ENCODE data around the gene TMEM271. TPM values are rescaled to one million over a fixed set of nuclear protein-coding genes. Genes with fewer than 3 reads are reported as not detected.
"Not testable (repeated sequence)": the region's sequence is repeated elsewhere in the genome, so short reads cannot be mapped to it uniquely, and the experiment has no call there.

Gene TMEM271
- total RNA-seq, 1 experiment from 2014 or later: 5.4 TPM

DNA sequence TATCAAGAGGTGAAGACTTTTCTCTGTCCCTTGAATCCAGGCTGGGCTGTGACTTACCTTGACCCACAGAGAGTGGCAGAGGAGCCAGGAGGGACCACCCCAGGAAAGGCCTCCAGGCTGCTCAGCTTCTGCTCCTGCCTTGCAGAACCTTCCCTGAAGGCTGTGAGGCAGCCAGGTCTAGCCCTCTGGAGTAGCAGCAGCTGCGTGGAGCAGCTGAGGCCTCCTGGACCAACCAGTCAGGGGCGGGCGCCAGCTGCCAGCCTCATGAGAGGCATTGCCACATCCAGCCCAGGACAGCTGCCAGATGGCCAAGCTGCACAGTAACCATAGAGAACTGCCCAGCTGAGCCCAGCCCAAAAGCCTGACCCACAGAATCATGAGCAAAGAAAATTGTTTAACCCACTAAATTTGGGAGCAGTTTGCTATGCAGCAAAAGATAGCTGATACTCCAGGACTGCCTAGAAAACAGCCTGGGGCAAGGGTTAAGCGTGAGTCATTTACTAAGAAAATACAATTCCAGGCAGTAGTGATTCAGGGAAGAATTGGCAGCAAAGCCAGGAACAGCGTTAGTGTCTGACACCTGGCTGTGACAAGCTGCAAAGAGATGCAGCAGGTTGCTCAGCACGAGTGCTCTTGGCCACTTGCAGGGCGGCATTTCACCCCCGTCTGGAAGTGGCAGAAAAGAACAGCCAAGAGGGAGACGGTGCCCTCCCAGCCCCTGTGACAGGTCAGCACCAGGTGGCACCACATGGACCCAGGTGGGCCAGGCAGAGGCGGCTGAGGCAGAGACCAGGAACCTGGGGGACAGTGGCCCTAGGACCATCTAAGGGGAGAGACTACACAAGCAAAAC lies 34.5 kb upstream of the TMEM271 start:
- in situ Hi-C loops (cut with HindIII; ENCODE audit: low sequenced_read_pairs): no loop called here
- no peak for DNase-seq (ENCODE audit: low spot score)

GRCh38 chr4:609400-610050 lies 33.4 kb upstream of the TMEM271 start:
- in situ Hi-C loops (cut with HindIII; ENCODE audit: low sequenced_read_pairs): no loop called here
- no peak for DNase-seq (ENCODE audit: low spot score)

DNA sequence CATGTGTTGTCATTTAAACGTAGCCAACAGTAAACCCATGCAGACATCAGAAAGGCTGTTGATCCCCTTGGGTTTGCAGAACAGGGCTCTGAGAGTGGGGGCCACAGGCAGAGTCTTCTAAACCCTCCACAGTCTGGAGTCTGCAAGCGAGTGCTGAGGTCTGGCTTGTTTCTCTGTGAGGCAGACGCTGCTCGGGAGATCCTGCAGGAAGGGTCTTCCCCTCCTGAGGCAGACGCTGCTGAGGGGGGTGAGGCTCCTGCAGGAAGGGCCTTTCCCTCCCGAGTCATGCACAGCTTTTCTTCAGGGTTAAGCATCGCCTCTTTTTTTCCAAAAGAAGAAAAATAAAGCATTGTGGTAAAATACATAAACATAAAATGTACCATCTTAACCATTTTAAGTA lies 32.1 kb upstream of the TMEM271 start:
- no peak for DNase-seq (ENCODE audit: low spot score)
- in situ Hi-C loops (cut with HindIII; ENCODE audit: low sequenced_read_pairs): no loop called here

GRCh38 chr4:605702-606425 lies 29.8 kb upstream of the TMEM271 start:
- no peak for DNase-seq (ENCODE audit: low spot score)
- in situ Hi-C loops (cut with HindIII; ENCODE audit: low sequenced_read_pairs): no loop called here

- in situ Hi-C loops (cut with HindIII; ENCODE audit: low sequenced_read_pairs): no loop called here
- no peak for DNase-seq (ENCODE audit: low spot score)
These were observed 28.0 kb upstream of the TMEM271 start for GRCh38 chr4:604131-604530.

GRCh38 chr4:602559-602942 lies 26.5 kb upstream of the TMEM271 start:
- peak; percentile 73 for DNase-seq (ENCODE audit: low spot score)
- in situ Hi-C loops (cut with HindIII; ENCODE audit: low sequenced_read_pairs): no loop called here

DNA sequence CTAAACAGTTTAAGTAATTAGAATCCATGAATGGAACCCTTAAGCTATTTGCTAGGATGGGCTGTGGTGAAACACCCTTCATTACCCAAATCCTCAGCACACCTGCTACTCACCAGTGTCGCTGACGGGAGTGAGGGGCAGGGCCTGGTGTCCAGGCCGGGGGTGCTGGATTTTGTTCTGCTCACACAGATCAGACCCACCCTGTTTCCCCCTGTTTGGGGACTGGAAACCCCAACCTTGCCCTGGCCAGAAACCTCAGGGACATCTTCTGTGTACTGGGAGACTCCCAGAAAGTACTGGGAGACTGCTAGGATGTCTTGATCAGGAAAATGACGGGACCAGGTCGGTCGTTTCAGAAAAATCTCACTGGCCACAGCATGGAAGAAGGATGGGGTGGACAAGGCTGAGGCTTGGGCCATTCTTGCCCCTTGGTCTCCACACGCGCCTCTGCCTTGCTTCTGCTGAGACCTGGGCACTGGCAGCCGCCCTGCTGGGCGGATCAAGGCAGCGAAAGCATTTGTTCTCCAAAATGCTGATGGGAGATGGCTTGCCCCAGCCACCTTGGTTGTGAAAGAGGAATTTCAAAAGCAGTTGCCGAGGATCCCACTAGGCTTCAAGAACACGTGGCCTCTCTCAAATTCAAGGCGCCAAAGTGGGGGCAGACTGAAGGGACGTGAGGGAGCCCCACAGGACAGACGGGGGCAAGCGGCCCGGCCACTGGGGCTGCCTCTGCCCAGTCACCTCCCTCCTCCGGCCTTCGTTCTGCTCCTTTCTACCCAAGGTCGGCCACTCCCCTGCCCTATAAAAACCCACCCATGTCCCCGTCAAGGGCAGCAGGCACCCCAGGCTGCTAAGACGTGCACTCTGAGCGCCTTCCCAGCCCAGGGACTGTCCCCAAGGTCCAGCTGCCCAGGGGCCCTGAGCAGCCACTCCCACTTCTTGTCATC lies 25.8 kb upstream of the TMEM271 start:
- DNase-seq (ENCODE audit: low spot score): no peak
- in situ Hi-C loops (cut with HindIII; ENCODE audit: low sequenced_read_pairs): no loop called here

- in situ Hi-C loops (cut with HindIII; ENCODE audit: low sequenced_read_pairs): no loop called here
- DNase-seq (ENCODE audit: low spot score): no peak
These were observed 24.9 kb upstream of the TMEM271 start for GRCh38 chr4:600850-601515.

GRCh38 chr4:600166-600565 lies 24.1 kb upstream of the TMEM271 start:
- in situ Hi-C loops (cut with HindIII; ENCODE audit: low sequenced_read_pairs): no loop called here
- DNase-seq (ENCODE audit: low spot score): no peak

DNA sequence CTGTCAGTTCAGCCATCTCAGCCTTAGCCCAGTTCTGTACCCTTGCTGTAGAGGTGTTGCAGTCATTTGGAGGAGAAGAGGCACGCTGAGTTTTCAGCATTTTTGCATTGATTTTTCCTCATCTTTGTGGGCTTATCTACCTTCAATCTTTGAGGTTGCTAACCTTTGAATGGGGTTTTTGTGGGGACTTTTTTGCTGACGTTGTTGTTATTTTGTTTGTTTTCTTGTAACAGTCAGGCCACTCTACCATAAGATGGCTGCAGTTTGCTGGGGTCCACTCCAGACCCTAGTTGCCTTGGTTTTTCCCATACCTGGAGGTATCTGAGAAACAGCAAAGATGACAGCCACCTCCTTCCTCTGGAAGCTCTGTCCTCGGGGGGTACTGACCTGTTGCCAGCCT lies 22.8 kb upstream of the TMEM271 start:
- in situ Hi-C loops (cut with HindIII; ENCODE audit: low sequenced_read_pairs): no loop called here
- no peak for DNase-seq (ENCODE audit: low spot score)

DNA sequence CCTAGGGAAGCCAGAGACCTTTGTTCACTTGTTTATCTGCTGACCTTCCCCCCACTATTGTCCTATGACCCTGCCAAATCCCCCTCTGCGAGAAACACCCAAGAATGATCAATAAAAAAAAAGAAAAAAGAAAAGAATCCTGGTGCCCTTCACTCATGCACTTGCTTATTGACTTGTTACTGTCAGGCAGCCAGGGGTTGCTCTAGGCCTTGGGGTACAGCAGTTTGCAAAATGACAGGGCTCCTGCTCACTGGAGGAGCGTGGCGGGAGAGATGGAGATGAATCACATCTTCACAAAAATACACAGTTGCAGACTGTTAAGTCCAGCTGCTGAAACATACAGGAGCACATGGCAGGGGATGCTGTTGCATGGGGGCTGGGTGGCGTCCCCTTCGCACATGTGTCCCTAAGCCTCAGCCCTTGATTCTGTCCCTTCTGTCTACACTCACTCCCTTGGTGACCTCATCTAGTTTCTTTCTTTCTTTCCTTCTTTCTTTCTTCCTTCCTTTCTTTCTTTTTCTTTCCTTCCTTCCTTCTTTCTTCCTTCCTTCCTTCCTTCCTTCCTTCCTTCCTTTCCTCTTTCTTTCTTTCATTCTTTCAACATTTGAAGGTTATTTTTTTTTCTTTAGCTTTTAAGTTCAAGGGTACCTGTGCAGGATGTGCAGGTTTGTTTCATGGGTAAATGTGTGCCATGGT lies 16.9 kb upstream of the TMEM271 start:
- DNase-seq (ENCODE audit: low spot score): no peak
- in situ Hi-C loops (cut with HindIII; ENCODE audit: low sequenced_read_pairs): no loop called here

DNA sequence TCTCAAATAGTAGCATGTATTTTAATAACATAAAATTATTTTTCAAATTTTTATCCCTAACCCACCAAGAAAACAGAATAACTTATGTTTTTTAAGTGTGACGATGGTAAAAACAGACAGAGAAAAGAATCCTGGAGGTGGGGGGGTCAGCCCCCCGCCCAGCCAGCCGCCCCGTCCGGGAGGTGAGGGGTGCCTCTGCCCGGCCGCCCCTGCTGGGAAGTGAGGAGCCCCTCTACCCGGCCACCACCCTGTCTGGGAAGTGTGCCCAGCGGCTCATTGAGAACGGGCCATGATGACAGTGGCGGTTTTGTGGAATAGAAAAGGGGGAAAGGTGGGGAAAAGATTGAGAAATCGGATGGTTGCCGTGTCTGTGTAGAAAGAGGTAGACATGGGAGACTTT lies 16.1 kb upstream of the TMEM271 start:
- in situ Hi-C loops (cut with HindIII; ENCODE audit: low sequenced_read_pairs); DNase-seq (ENCODE audit: low spot score): not testable (repeated sequence)

GRCh38 chr4:590313-590841 lies 14.3 kb upstream of the TMEM271 start:
- no peak for DNase-seq (ENCODE audit: low spot score)
- in situ Hi-C loops (cut with HindIII; ENCODE audit: low sequenced_read_pairs): no loop called here

DNA sequence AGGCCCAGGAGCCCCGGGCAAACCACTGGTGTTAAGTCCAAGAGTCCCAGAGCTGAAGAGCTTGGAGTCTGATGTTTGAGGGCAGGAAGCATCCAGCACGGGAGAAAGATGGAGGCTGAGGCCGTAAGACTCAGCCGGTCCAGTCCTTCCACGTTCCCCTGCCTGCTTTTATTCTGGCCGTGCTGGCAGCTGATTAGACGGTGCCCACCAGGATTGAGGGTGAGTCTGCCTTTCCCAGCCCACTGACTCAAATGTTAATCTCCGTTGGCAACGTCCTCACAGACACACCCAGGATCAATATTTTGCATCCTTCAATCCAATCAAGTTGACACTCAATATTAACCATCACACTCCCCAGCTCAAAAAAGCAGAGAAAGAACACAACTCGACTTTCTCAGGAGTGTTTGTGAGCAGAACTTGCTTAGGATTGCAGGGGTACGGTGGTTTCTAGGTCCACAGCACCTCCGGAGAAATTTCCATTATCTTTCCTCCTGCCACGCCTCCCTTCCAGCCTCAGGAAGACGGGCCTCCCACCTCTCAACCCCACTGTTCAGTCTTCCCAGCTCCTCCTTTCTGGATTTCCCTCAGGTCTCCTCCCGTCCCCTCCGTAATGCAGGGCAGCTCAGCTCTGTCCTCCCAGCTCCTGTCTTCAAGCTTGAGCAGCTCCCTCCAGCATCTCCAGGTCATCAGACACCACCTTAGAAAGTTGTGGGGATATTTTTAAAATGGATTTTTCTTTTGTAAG lies 13.3 kb upstream of the TMEM271 start:
- in situ Hi-C loops (cut with HindIII; ENCODE audit: low sequenced_read_pairs): no loop called here
- DNase-seq (ENCODE audit: low spot score): no peak

DNA sequence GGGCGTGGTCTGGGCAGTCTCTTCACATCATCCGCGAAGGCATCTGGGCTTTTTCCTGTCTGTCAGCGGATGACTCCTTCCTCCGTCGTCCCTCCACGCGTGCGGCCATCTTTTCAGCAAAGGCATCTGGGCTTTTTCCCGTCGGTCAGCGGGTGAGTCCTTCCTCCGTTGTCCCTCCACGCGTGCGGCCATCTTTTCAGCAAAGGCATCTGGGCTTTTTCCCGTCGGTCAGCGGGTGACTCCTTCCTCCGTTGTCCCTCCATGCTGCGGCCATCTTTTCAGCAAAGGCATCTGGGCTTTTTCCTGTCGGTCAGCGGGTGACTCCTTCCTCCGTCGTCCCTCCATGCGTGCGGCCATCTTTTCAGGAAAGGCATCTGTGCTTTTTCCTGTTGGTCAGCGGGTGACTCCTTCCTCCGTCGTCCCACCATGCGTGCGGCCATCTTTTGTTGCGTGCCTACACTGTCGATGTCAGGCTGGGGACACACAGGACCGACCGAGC lies 12.3 kb upstream of the TMEM271 start:
- DNase-seq (ENCODE audit: low spot score): no peak
- in situ Hi-C loops (cut with HindIII; ENCODE audit: low sequenced_read_pairs): no loop called here

GRCh38 chr4:587671-588350 lies 11.7 kb upstream of the TMEM271 start:
- no peak for DNase-seq (ENCODE audit: low spot score)
- in situ Hi-C loops (cut with HindIII; ENCODE audit: low sequenced_read_pairs): no loop called here

All from G401 (cell line).